Measurements from ENCODE around the gene EPAS1. TPM values are rescaled to one million over a fixed set of nuclear protein-coding genes. Genes with fewer than 3 reads are reported as not detected.

Gene EPAS1
- total and polyA plus RNA-seq, 9 of the 15 experiments (the other 6 are each of a cell fraction or from before 2014, with no cell fraction given) = 0.25 to 11.2 (median 4.1) TPM

GRCh38 chr2:46296216-46296839 lies 879 bp upstream of the EPAS1 start (continued):
- TF ChIP-seq ZBTB40 (IDR thresholded peaks at IDR 0.05) (0 out of 2 replicates have a peak, but pooled peaks have one; percentile 17), ZBTB40 (CRISPR knock-in tag; IDR thresholded peaks at IDR 0.05) (no peak), ZNF12 (CRISPR knock-in tag; IDR thresholded peaks at IDR 0.05) (0 out of 2 replicates have a peak, but pooled peaks have one; percentile 51), ZBTB33 (CRISPR knock-in tag; IDR thresholded peaks at IDR 0.05) (peak; percentile 64), MYC (IDR thresholded peaks at IDR 0.05; ENCODE audit: low read depth, low read length) (no peak), MYC (CRISPR knock-in tag; IDR thresholded peaks at IDR 0.05; ENCODE audit: borderline replicate concordance, low read depth) (0 out of 2 replicates have a peak, but pooled peaks have one; percentile 22), ATF6 (CRISPR knock-in tag; IDR thresholded peaks at IDR 0.05) (0 out of 2 replicates have a peak, but pooled peaks have one; percentile 10)
